ENCODE measurements around the gene GBX2. TPM values are rescaled to one million over a fixed set of nuclear protein-coding genes. Genes with fewer than 3 reads are reported as not detected.

GBX2 gene
- total RNA-seq, 2 experiments from 2014 or later: not detected

DNA sequence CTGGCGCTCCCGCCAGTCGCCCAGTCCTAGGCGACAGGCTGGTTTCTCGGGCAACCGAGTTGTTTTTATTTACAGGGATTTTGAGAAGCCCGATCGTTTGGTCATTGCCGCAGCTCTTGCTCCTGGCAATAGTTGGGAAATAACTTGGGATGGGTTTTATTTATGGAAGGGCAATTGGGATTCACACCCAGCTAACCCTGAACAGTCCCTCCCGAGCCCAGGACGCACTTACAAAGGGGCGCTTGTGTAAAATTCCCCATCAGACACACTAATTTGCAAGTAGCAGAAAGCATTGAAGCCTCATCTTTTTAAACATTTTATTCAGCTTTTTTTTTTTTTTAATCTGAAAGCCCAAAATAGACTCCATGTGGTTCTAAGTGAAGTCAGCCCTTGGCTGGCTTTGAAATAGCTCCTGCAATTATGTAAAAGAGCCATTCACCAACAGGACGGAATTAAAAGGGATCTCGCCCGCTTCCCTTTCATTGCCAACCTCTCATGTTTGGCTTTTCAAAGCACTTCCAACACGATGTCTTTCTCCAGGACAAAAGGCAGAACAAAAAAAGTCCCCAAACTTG, 3.6 kb upstream of the GBX2 start:
- no peak overlapping the region for H3K27ac Mint-ChIP-seq
- intact Hi-C loops (cut with micrococcal nuclease): no loop called here
- CTCF ChIA-PET: interaction anchor here (1.3 to 3.2 kb wide), 2 partner anchors 9 to 393 kb away, joined by 5 to 18 read pairs; no protein-coding TSS in a partner anchor

DNA sequence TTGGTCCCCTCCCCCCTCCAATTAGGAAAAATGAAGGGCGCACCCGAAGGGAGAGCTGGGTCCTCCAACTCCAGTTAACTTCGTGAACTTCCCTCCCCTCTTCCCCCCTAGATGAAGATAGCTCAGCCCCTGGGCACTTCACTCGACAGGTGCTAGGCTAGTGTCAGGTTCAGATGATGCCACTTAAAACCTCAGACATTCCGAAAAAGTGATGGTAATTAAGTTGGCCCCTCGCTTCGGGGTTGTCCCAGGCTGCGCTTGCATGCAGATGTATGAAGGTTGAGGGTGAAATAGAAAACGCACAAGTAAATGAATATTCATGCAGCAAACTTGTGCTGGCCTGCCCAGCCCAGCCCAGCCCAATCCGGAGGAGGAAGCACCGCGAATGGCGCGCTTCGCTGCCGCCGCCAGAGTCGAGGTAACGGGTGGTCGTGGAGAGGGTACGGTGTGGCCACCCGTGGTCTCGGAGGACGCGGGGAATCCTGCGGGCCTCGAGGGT, 3.0 kb upstream of the GBX2 start:
- ChIA-PET CTCF (interaction anchor here (1.0 to 3.2 kb wide), 4 partner anchors 9 to 406 kb away, joined by 4 to 18 read pairs (median 6); no protein-coding TSS in a partner anchor), POLR2A (interaction anchor here (1.6 kb wide), 1 partner anchor 392 kb away, joined by 3 read pairs; no protein-coding TSS in a partner anchor)
- Mint-ChIP-seq H3K9me3 (no peaks in the 10 kb centered on the region), H3K27me3 (peaks cover 70% of the 10 kb centered on the region), H3K4me3 (no peak overlapping the region), H3K36me3 (ENCODE audit: low read depth) (no peaks in the 10 kb centered on the region), H3K4me1 (ENCODE audit: low read depth) (peaks cover 7% of the 10 kb centered on the region), H3K27ac (no peak overlapping the region)
- ATAC-seq (no peak), DNase-seq (no peak)
- intact Hi-C loops (cut with micrococcal nuclease): no loop called here
- TF ChIP-seq CTCF (IDR thresholded peaks at IDR 0.05): no peak

More for the DNA sequence above, 3.6 kb upstream of the GBX2 start:
- Mint-ChIP-seq H3K36me3 (ENCODE audit: low read depth) (no peaks in the 10 kb centered on the region), H3K27me3 (peaks cover 67% of the 10 kb centered on the region), H3K9me3 (no peaks in the 10 kb centered on the region), H3K4me1 (ENCODE audit: low read depth) (peaks cover 2% of the 10 kb centered on the region), H3K4me3 (no peak overlapping the region)
- POLR2A ChIA-PET: no interaction called here
- DNase-seq: no peak
- no peak for ATAC-seq
- no peak for TF ChIP-seq CTCF (IDR thresholded peaks at IDR 0.05)

DNA sequence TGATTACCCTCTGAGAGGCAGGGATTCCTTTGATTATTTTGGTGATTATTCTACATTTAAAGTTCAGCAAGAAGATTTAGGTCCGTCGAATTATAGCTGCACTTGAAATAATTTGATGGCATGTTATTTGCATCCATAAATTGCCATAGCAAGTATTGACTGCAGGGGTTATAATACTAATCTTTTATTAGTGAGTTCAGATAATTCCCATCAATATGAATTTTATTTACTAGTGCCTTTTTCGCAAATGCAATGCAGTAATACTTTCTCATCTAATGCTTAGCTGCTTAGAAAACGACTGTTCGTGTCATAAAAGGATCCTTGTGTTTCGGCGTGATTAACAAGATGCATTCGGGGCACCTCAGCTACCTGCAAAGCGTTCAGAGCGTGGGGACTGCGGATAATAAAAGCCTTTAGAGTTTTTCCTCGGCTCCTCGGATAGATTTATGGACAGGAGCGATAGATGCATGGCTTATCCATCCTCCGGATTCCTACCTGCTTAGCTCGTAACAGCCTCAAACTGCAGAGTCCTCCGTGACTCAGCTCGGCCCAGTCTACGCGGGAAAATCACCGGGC, 2.5 kb upstream of the GBX2 start:
- TF ChIP-seq CTCF (IDR thresholded peaks at IDR 0.05): no peak
- peaks cover 71% of the 10 kb centered on the region for H3K27me3 Mint-ChIP-seq
- H3K9me3 Mint-ChIP-seq: no peaks in the 10 kb centered on the region
- H3K27ac Mint-ChIP-seq: no peak overlapping the region
- peaks cover 10% of the 10 kb centered on the region for H3K4me1 Mint-ChIP-seq (ENCODE audit: low read depth)
- H3K36me3 Mint-ChIP-seq (ENCODE audit: low read depth): no peaks in the 10 kb centered on the region
- intact Hi-C loops (cut with micrococcal nuclease): no loop called here
- ChIA-PET POLR2A (interaction anchor here (1.6 kb wide), 1 partner anchor 391 kb away, joined by 3 read pairs; no protein-coding TSS in a partner anchor), CTCF (interaction anchor here (1.0 to 3.2 kb wide), 3 partner anchors 10 to 405 kb away, joined by 4 to 18 read pairs (median 6); no protein-coding TSS in a partner anchor)
- ATAC-seq: no peak
- no peak overlapping the region for H3K4me3 Mint-ChIP-seq
- no peak for DNase-seq

GRCh38 chr2:236169741-236170589, 1.8 kb upstream of the GBX2 start:
- Mint-ChIP-seq H3K9me3 (no peaks in the 10 kb centered on the region), H3K27me3 (peaks cover 70% of the 10 kb centered on the region), H3K4me3 (no peak overlapping the region), H3K4me1 (ENCODE audit: low read depth) (peaks cover 10% of the 10 kb centered on the region), H3K36me3 (ENCODE audit: low read depth) (no peaks in the 10 kb centered on the region), H3K27ac (no peak overlapping the region)
- ChIA-PET CTCF (interaction anchor here (1.9 to 3.2 kb wide), 3 partner anchors 8 to 391 kb away, joined by 6 to 18 read pairs (median 11); no protein-coding TSS in a partner anchor), POLR2A (interaction anchor here (1.6 kb wide), 1 partner anchor 390 kb away, joined by 3 read pairs; no protein-coding TSS in a partner anchor)
- no peak for TF ChIP-seq CTCF (IDR thresholded peaks at IDR 0.05)
- no peak for ATAC-seq
- DNase-seq: no peak
- intact Hi-C loops (cut with micrococcal nuclease): loop anchor here (10.0 kb wide), 1 partner anchor 495 kb away; no protein-coding TSS in a partner anchor
